K562 (cell line): ENCODE results near the gene GPHN. TPM values are rescaled to one million over a fixed set of nuclear protein-coding genes. Genes with fewer than 3 reads are reported as not detected.

Experiments
- CEBPZ ChIP-seq: fragments of 150-350 bp; IDR thresholded peaks from 2 replicates; pipeline ENCODE4 v1.6.1; 2014; ENCODE audit warnings: low read depth, mild to moderate bottlenecking, low read length, borderline replicate concordance
- FOXA1 ChIP-seq: fragments of 450-650 bp; IDR thresholded peaks from 2 replicates; pipeline ENCODE4 v1.6.1; 2016; ENCODE audit warnings: mild to moderate bottlenecking, borderline replicate concordance
- KDM1A ChIP-seq, 2 experiments: fragments of 450-650 bp; IDR thresholded peaks; 2 replicates each; pipeline ENCODE4 v1.6.1; 2016; ENCODE audit warnings: mild to moderate bottlenecking in 2 of 2
- MTA3 ChIP-seq: fragments of 450-650 bp; formaldehyde crosslinking; IDR thresholded peaks from 2 replicates; pipeline ENCODE4 v1.6.1; 2017; ENCODE audit warnings: mild to moderate bottlenecking, borderline replicate concordance
- PATZ1 ChIP-seq: fragments of 250-450 bp; sonication (Bioruptor Pico); IDR thresholded peaks from 2 replicates; pipeline ENCODE4 v1.5.0; 2020; ENCODE audit warnings: mild to moderate bottlenecking, borderline replicate concordance
- PTRF ChIP-seq: fragments of 450-650 bp; IDR thresholded peaks from 2 replicates; pipeline ENCODE4 v1.6.1; 2016; ENCODE audit warnings: mild to moderate bottlenecking, missing genetic modification characterization, missing compliant biosample characterization
- ZNF445 ChIP-seq: fragments of 250-450 bp; sonication (Bioruptor Pico); IDR thresholded peaks from 2 replicates; pipeline ENCODE4 v1.4.0; 2020; ENCODE audit warnings: low read depth, mild to moderate bottlenecking, moderate library complexity
- polyA plus RNA-seq, 8 experiments: library from polyadenylated mRNA; depleted of rRNA in 4 of 8; stranded (reverse) in 5 of 8; unstranded in 3 of 8; fragments of >200 nt; fragmentation: Nextera tagmentation in 2 of 8; fragmentation: Illumina TruSeq in 1 of 8; extraction: Ambion mirVana in 2 of 8; extraction: Trizol in 1 of 8; gene quantifications; 2 replicates each; pipeline versions ENCODE4 v1.2.1 to v1.2.3, GENCODE V29; 2011 to 2014; ENCODE audit warnings: inconsistent platforms in 1 of 8, missing spikeins in 1 of 8
- total RNA-seq, 7 experiments: library from RNA; depleted of rRNA in 6 of 7; stranded (reverse); fragments of >200 nt in 6 of 7; fragmentation: Illumina TruSeq in 2 of 7; extraction: Trizol in 2 of 7; gene quantifications; 2 replicates each; pipeline versions ENCODE4 v1.2.1 to v1.2.3, GENCODE V29; 2011 to 2021; ENCODE audit warnings: low replicate concordance in 1 of 7

Gene GPHN
- total and polyA plus RNA-seq, 9 of the 15 experiments (the other 6 are each of a cell fraction or from before 2014, with no cell fraction given): 5.9 to 16.0 (median 11.4) TPM

GRCh38 chr14:66652525-66653106 is 144.7 kb downstream of the GPHN start (continued):
- TF ChIP-seq CEBPZ (no peak), ZNF445 (no peak), PTRF (tag) (no peak), PATZ1 (no peak), MTA3 (no peak), FOXA1 (no peak), KDM1A (IDR thresholded peaks at IDR 0.05) (no peak)
